Mesendoderm (in vitro differentiated cells): ENCODE data around the gene NEGR1.

Experiments
- DNase-seq: peaks from one replicate; pipeline ENCODE4 v3.0.0; 2013
- H2AK5ac ChIP-seq: 2 replicates; pipeline ENCODE4 v1.6.1; 2013; ENCODE audit warnings: low read length, inconsistent platforms
- H2BK120ac ChIP-seq: 2 replicates; pipeline ENCODE4 v1.6.1; 2013; ENCODE audit warnings: low read depth, mild to moderate bottlenecking, low read length, moderate library complexity, mixed read lengths
- H2BK15ac ChIP-seq: replicated peaks from 2 replicates; pipeline ENCODE4 v1.6.1; 2013; ENCODE audit warnings: low read depth, mild to moderate bottlenecking, moderate library complexity
- H2BK5ac ChIP-seq: 2 replicates; pipeline ENCODE4 v1.6.1; 2013; ENCODE audit warnings: low read length, inconsistent platforms
- H3K18ac ChIP-seq: 2 replicates; pipeline ENCODE4 v1.6.1; 2013; ENCODE audit warnings: mild to moderate bottlenecking, low read length, mixed read lengths
- H3K23ac ChIP-seq: one replicate; pipeline ENCODE4 v1.6.1; 2013; ENCODE audit warnings: low read length
- H3K27ac ChIP-seq: 2 replicates; pipeline ENCODE4 v1.5.1; 2013; ENCODE audit warnings: low read depth, mild to moderate bottlenecking, inconsistent platforms, low read length, moderate library complexity
- H3K27me3 ChIP-seq: 2 replicates; pipeline ENCODE4 v1.6.1; 2013; ENCODE audit warnings: low read length, control low read depth, mild to moderate bottlenecking, inconsistent platforms; ENCODE audit not compliant: insufficient read depth, poor library complexity
- H3K36me3 ChIP-seq: 2 replicates; pipeline ENCODE4 v1.6.1; 2013; ENCODE audit warnings: low read length, inconsistent platforms; ENCODE audit not compliant: control insufficient read depth, insufficient read depth
- H3K4ac ChIP-seq: one replicate; pipeline ENCODE4 v1.6.1; 2013; ENCODE audit warnings: low read depth, mild to moderate bottlenecking, low read length, moderate library complexity
- H3K4me1 ChIP-seq: 2 replicates; pipeline ENCODE4 v1.6.1; 2013; ENCODE audit warnings: low read depth, low read length, inconsistent platforms; ENCODE audit not compliant: control insufficient read depth
- H3K4me2 ChIP-seq: 2 replicates; pipeline ENCODE4 v1.6.1; 2013; ENCODE audit warnings: low read length
- H3K4me3 ChIP-seq: 2 replicates; pipeline ENCODE4 v1.5.1; 2013; ENCODE audit warnings: mild to moderate bottlenecking, low read length
- H3K56ac ChIP-seq: one replicate; pipeline ENCODE4 v1.6.1; 2013; ENCODE audit warnings: low read length
- H3K79me1 ChIP-seq: 2 replicates; pipeline ENCODE4 v1.6.1; 2013; ENCODE audit warnings: low read length, inconsistent platforms
- H3K79me2 ChIP-seq: 2 replicates; pipeline ENCODE4 v1.6.1; 2013; ENCODE audit warnings: mild to moderate bottlenecking, low read length; ENCODE audit not compliant: control insufficient read depth, insufficient read depth
- H3K9ac ChIP-seq: 2 replicates; pipeline ENCODE4 v1.6.1; 2013; ENCODE audit warnings: low read length, inconsistent platforms
- H4K5ac ChIP-seq: one replicate; pipeline ENCODE4 v1.6.1; 2013; ENCODE audit warnings: low read length
- H4K8ac ChIP-seq: one replicate; pipeline ENCODE4 v1.6.1; 2013; ENCODE audit warnings: low read depth, mild to moderate bottlenecking, control low read depth, low read length, moderate library complexity
- WGBS: extraction: QIAGEN DNeasy Blood & Tissue Kit; methylation state at CpG from one replicate; pipeline ENCODE4 v1.1.7; 2013; ENCODE audit warnings: low lambda C conversion rate, missing lambda C conversion rate; ENCODE audit not compliant: insufficient coverage; ENCODE audit errors: extremely low coverage; 5-methylcytosine and 5-hydroxymethylcytosine counted together

NEGR1 gene

DNA sequence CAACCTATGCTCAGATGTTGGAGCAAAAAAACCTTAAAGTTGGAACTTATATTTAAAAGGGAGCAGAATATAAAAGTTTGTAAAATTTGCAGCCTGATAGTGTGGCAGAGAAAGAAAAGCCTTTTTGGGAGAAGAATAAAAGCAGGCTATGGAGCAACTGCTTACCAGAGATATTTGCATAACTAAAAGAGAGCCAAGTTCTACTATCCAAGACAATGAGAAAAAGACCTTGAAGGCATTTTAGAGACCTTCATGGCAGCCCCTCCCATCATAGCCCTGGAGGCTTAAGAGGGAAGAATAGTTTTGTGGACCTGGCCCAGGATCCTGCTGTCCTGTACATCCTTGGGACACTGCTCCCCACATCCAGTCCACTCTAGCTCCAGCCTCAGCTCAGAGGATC, 889.0 kb downstream of the NEGR1 start:
- H3K27me3 ChIP-seq: no peaks in the 10 kb centered on the region
- H4K8ac ChIP-seq: no peak overlapping the region
- no peaks in the 10 kb centered on the region for H3K4me1 ChIP-seq
- no peak overlapping the region for H3K23ac ChIP-seq
- no peaks in the 10 kb centered on the region for H3K79me1 ChIP-seq
- no peak overlapping the region for H3K27ac ChIP-seq
- no peak overlapping the region for H3K4me3 ChIP-seq
- H2BK15ac ChIP-seq: no peak overlapping the region
- H3K36me3 ChIP-seq: no peaks in the 10 kb centered on the region
- H3K9ac ChIP-seq: no peak overlapping the region
- H3K56ac ChIP-seq: no peak overlapping the region
- H3K4me2 ChIP-seq: no peak overlapping the region
- no peak overlapping the region for H3K18ac ChIP-seq
- H3K4ac ChIP-seq: no peak overlapping the region
- no peak overlapping the region for H2BK120ac ChIP-seq
- no peak overlapping the region for H2BK5ac ChIP-seq
- H3K79me2 ChIP-seq: no peaks in the 10 kb centered on the region
- no peak overlapping the region for H4K5ac ChIP-seq
- no peak for DNase-seq
- no peak overlapping the region for H2AK5ac ChIP-seq

DNA sequence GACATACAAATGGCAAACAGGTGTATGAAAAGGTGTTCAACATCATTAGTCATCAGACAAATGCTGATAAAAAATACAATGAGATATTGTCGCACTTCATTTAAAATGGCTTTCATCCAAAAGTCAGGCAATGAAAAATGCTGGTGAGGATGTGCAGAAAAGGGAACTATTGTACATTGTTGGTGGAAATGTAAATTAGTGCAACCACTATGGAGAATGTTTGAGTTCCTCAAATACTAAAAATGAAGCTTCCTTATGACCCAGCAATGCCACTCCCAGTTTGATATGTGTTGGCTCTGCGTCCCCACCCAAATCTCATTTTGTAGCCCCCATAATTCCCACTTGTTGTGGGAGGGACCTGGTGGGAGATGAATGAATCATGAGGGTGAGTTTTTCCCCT, 891.8 kb downstream of the NEGR1 start:
- no peak for DNase-seq
- Histone ChIP-seq H2BK5ac (no peak overlapping the region), H3K4me1 (no peaks in the 10 kb centered on the region), H3K4ac (no peak overlapping the region), H4K8ac (no peak overlapping the region), H3K18ac (no peak overlapping the region), H3K4me3 (no peak overlapping the region), H2BK15ac (no peak overlapping the region), H2BK120ac (no peak overlapping the region), H3K79me1 (no peaks in the 10 kb centered on the region), H3K27me3 (no peaks in the 10 kb centered on the region), H2AK5ac (no peak overlapping the region), H3K56ac (no peak overlapping the region), H3K4me2 (no peak overlapping the region), H3K36me3 (no peaks in the 10 kb centered on the region), H3K79me2 (no peaks in the 10 kb centered on the region), H3K27ac (no peak overlapping the region), H4K5ac (no peak overlapping the region), H3K9ac (no peak overlapping the region), H3K23ac (no peak overlapping the region)
- no CpG with 5 or more reads among the region's 2 CpGs for WGBS

DNA sequence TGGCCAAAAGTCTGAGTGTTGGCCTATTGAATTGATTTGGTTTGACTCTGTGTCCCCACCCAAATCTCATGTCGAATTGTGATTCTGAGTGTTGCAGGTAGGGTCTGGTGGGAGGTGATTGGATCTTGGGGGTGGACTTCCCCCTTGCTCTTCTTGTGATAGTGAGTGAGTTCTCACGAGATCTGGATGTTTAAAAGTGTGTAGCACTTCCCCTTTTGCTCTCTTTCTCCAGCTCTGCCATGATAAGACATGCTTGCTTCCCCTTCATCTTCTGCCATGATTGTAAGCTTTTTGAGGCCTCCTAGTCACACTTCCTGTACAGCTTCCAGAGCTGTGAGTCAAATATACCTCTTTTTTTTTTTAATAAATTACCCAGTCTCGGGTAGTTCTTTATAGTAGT, 904.5 kb downstream of the NEGR1 start:
- Histone ChIP-seq H4K5ac (no peak overlapping the region), H3K27ac (no peak overlapping the region), H3K79me2 (no peaks in the 10 kb centered on the region)

DNA sequence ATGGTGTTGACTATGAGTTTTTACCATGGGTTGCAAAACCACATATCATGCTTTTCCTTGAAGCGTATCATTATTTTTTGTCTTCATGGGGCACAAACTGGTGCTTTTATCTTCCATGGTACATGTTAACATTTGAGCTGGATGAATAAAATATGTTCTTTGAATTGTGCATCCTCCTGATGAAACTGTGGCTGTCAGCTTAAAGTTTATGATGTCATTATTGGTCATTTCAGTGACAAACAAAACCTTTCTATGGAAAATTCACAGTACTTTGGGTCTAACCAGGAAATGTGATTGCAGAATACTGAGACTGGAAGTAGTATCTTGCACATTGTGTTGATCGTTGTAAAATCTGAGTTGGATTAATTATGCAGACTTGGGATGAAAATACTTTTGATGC, 909.8 kb downstream of the NEGR1 start:
- Histone ChIP-seq H3K56ac (no peak overlapping the region), H3K4me1 (no peaks in the 10 kb centered on the region), H3K79me2 (no peaks in the 10 kb centered on the region), H3K36me3 (no peaks in the 10 kb centered on the region), H2BK120ac (no peak overlapping the region), H3K79me1 (no peaks in the 10 kb centered on the region), H3K23ac (no peak overlapping the region), H3K18ac (no peak overlapping the region), H3K4me2 (no peak overlapping the region), H3K4me3 (no peak overlapping the region), H4K5ac (no peak overlapping the region), H2BK15ac (no peak overlapping the region), H2BK5ac (no peak overlapping the region), H4K8ac (no peak overlapping the region), H3K27me3 (no peaks in the 10 kb centered on the region), H2AK5ac (no peak overlapping the region), H3K27ac (no peak overlapping the region), H3K4ac (no peak overlapping the region), H3K9ac (no peak overlapping the region)
- DNase-seq: no peak
- WGBS: no CpG with 5 or more reads among the region's 2 CpGs

More for the DNA sequence above, 904.5 kb downstream of the NEGR1 start:
- WGBS: no CpG with 5 or more reads among the region's 3 CpGs
- no peak for DNase-seq
- H3K4ac ChIP-seq: no peak overlapping the region
- no peak overlapping the region for H3K4me3 ChIP-seq
- H3K27me3 ChIP-seq: no peaks in the 10 kb centered on the region
- no peak overlapping the region for H4K8ac ChIP-seq
- H2BK120ac ChIP-seq: no peak overlapping the region
- no peak overlapping the region for H3K4me2 ChIP-seq
- no peaks in the 10 kb centered on the region for H3K4me1 ChIP-seq
- H3K9ac ChIP-seq: no peak overlapping the region
- no peaks in the 10 kb centered on the region for H3K79me1 ChIP-seq
- no peak overlapping the region for H2BK15ac ChIP-seq
- H2AK5ac ChIP-seq: no peak overlapping the region
- no peak overlapping the region for H3K18ac ChIP-seq
- H3K56ac ChIP-seq: no peak overlapping the region
- no peak overlapping the region for H3K23ac ChIP-seq
- no peak overlapping the region for H2BK5ac ChIP-seq
- H3K36me3 ChIP-seq: no peaks in the 10 kb centered on the region

DNA sequence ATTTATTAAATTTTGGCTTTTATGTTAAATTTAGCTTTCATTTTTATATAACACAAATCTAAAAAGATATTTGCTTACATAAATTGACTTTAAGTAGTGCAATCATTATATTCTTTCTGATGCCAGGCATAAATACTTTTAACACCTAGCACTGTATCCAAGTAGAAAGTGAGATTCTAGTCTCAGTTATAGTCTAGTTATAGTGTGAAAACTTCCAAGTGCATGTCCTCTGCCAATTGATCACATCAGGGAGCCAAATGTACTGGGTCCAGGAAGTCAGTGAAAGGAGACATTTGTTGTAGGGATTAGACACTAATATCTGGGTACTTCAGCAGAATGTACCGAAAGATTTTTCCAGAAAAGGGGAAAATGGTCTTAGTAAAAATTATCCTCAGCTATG, 910.8 kb downstream of the NEGR1 start:
- Histone ChIP-seq H3K4me3 (no peak overlapping the region), H2BK5ac (no peak overlapping the region), H3K79me1 (no peaks in the 10 kb centered on the region)

DNA sequence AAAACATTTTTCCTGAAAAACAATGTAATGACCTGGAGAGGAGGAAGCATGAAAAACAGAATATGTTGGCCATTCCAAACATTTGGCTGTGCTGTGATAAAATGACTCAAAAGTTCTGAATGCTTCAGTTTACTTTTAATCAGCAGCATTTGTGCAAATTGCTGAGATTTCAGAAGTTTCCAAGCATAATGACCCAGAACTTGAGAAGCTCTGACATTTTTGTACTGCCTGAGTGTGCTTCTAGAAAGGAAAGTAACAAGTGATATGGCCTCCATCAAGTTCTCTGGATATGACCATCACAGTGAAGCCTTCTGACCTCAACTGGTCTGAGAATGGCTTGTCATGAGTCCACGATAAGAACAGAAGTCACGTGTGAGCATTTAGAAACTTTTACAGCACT, 918.1 kb downstream of the NEGR1 start:
- no CpG with 5 or more reads among the region's 2 CpGs for WGBS
- H3K36me3 ChIP-seq: no peaks in the 10 kb centered on the region
- H3K4me3 ChIP-seq: no peak overlapping the region
- no peak overlapping the region for H3K23ac ChIP-seq
- H3K4me2 ChIP-seq: no peak overlapping the region
- no peak overlapping the region for H4K8ac ChIP-seq
- no peaks in the 10 kb centered on the region for H3K79me1 ChIP-seq
- no peak overlapping the region for H3K9ac ChIP-seq
- H2BK5ac ChIP-seq: no peak overlapping the region
- H3K27ac ChIP-seq: no peak overlapping the region
- no peaks in the 10 kb centered on the region for H3K4me1 ChIP-seq
- no peaks in the 10 kb centered on the region for H3K27me3 ChIP-seq
- no peak overlapping the region for H2AK5ac ChIP-seq
- H3K18ac ChIP-seq: no peak overlapping the region
- H2BK15ac ChIP-seq: no peak overlapping the region
- DNase-seq: no peak
- no peak overlapping the region for H3K4ac ChIP-seq
- H4K5ac ChIP-seq: no peak overlapping the region
- H3K56ac ChIP-seq: no peak overlapping the region
- no peaks in the 10 kb centered on the region for H3K79me2 ChIP-seq
- no peak overlapping the region for H2BK120ac ChIP-seq

More for the DNA sequence above, 910.8 kb downstream of the NEGR1 start:
- Histone ChIP-seq H3K27ac (no peak overlapping the region), H3K4ac (no peak overlapping the region), H2BK120ac (no peak overlapping the region), H3K56ac (no peak overlapping the region), H3K27me3 (no peaks in the 10 kb centered on the region), H3K36me3 (no peaks in the 10 kb centered on the region), H4K5ac (no peak overlapping the region), H3K4me2 (no peak overlapping the region), H2AK5ac (no peak overlapping the region), H3K79me2 (no peaks in the 10 kb centered on the region), H3K9ac (no peak overlapping the region), H3K23ac (no peak overlapping the region), H3K4me1 (no peaks in the 10 kb centered on the region), H3K18ac (no peak overlapping the region), H4K8ac (no peak overlapping the region), H2BK15ac (no peak overlapping the region)
- DNase-seq: no peak
- no CpG with 5 or more reads among the region's 1 CpG for WGBS
